H1 (cell line): ENCODE results near the gene PHLPP1. TPM values are rescaled to one million over a fixed set of nuclear protein-coding genes. Genes with fewer than 3 reads are reported as not detected.

Source experiments
- CTCF ChIA-PET: fragments of 300-600 bp; sonication (Branson Sonifier 250); formaldehyde crosslinking; loops from one replicate; lab custom pipeline; 2021; ENCODE audit not compliant: partially characterized antibody; lab: Charles Lee
- POLR2A ChIA-PET: fragments of 300-600 bp; sonication (Branson Sonifier 250); formaldehyde crosslinking; loops from one replicate; lab custom pipeline; 2021; ENCODE audit warnings: inconsistent platforms; ENCODE audit not compliant: partially characterized antibody; lab: Charles Lee
- DNase-seq, 2 experiments: peaks; one replicate each; pipeline versions ENCODE4 v3.0.0 to v3.0.0-alpha.2; 2010 to 2022; ENCODE audit warnings: low spot score in 2 of 2, low read depth in 1 of 2, mixed read lengths in 1 of 2
- FAIRE-seq: peaks from 2 replicates; lab custom pipeline; 2011; peaks lifted over from hg19 to GRCh38; lab: Jason Lieb, UNC
- H2AFZ ChIP-seq: 2 replicates; pipeline ENCODE4 v1.8.1; 2012; ENCODE audit warnings: low read length, inconsistent platforms
- H2AK5ac ChIP-seq: 2 replicates; pipeline ENCODE4 v1.6.1; 2013; ENCODE audit warnings: low read depth, low read length
- H2BK120ac ChIP-seq: replicated peaks from 2 replicates; pipeline ENCODE3; 2013; ENCODE audit warnings: low read depth, low read length, inconsistent platforms
- H2BK12ac ChIP-seq: 2 replicates; pipeline ENCODE4 v1.6.1; 2013; ENCODE audit warnings: low read depth, low read length
- H2BK15ac ChIP-seq: 2 replicates; pipeline ENCODE4 v1.6.1; 2013; ENCODE audit warnings: low read length
- H2BK20ac ChIP-seq: 2 replicates; pipeline ENCODE4 v1.6.1; 2013; ENCODE audit warnings: low read length
- H2BK5ac ChIP-seq: 2 replicates; pipeline ENCODE4 v1.6.1; 2013; ENCODE audit warnings: low read depth, low read length
- H3K14ac ChIP-seq: 2 replicates; pipeline ENCODE4 v1.6.1; 2013; ENCODE audit warnings: inconsistent platforms; ENCODE audit not compliant: insufficient read length
- H3K18ac ChIP-seq: 2 replicates; pipeline ENCODE4 v1.6.1; 2013; ENCODE audit warnings: low read length; ENCODE audit errors: extremely low read depth
- H3K23ac ChIP-seq: 2 replicates; pipeline ENCODE4 v1.6.1; 2013; ENCODE audit warnings: inconsistent platforms; ENCODE audit not compliant: insufficient read length
- H3K23me2 ChIP-seq: 2 replicates; pipeline ENCODE4 v1.6.1; 2013; ENCODE audit warnings: low read depth, low read length
- H3K27ac ChIP-seq: 2 replicates; pipeline ENCODE4 v1.6.1; 2011; ENCODE audit warnings: low read depth, low read length, inconsistent platforms
- H3K27me3 ChIP-seq, 4 experiments: replicated peaks in 1 of 4; 1 replicate in 1 of 4; 2 replicates in 3 of 4; pipeline versions ENCODE4 v1.6.1 to v1.8.1; 2011 to 2013; ENCODE audit warnings: low read length in 3 of 4, mild to moderate bottlenecking in 3 of 4, inconsistent platforms in 2 of 4, mixed read lengths in 2 of 4, moderate library complexity in 1 of 4; ENCODE audit not compliant: control insufficient read depth in 3 of 4, insufficient read depth in 3 of 4; ENCODE audit errors: extremely low read depth in 1 of 4
- H3K36me3 ChIP-seq, 4 experiments: 2 replicates each; pipeline versions ENCODE4 v1.6.1 to v1.8.1; 2011 to 2013; ENCODE audit warnings: mild to moderate bottlenecking in 4 of 4, low read length in 3 of 4, moderate library complexity in 2 of 4, control low read depth in 1 of 4, inconsistent platforms in 1 of 4; ENCODE audit not compliant: insufficient read depth in 4 of 4, control insufficient read depth in 2 of 4
- H3K4ac ChIP-seq: replicated peaks from 2 replicates; pipeline ENCODE3; 2013; ENCODE audit warnings: low read length, low read depth, mixed read lengths, inconsistent platforms; ENCODE audit not compliant: insufficient read length
- H3K4me1 ChIP-seq, 4 experiments: replicated peaks in 1 of 4; 1 replicate in 1 of 4; 2 replicates in 3 of 4; pipeline versions ENCODE4 v1.6.1 to v1.8.1; 2011 to 2013; ENCODE audit warnings: low read length in 3 of 4, inconsistent platforms in 2 of 4, mixed read lengths in 1 of 4; ENCODE audit not compliant: insufficient read depth in 4 of 4, control insufficient read depth in 3 of 4
- H3K4me2 ChIP-seq, 2 experiments: 2 replicates each; pipeline versions ENCODE4 v1.6.1 to v1.8.1; 2011 to 2013; ENCODE audit warnings: low read depth in 2 of 2, low read length in 2 of 2, control low read depth in 1 of 2, inconsistent platforms in 1 of 2, mild to moderate bottlenecking in 1 of 2; ENCODE audit not compliant: insufficient read depth in 1 of 2
- H3K4me3 ChIP-seq, 4 experiments: fragments of 200-600, 300-600 bp in 1 of 4; sonication (generic), shearing (Covaris generic), sonication (Bioruptor Twin) in 1 of 4; 2 replicates each; pipeline versions ENCODE4 v1.5.1 to v1.8.1; 2011 to 2016; ENCODE audit warnings: low read length in 4 of 4, low read depth in 3 of 4, control low read depth in 2 of 4, inconsistent platforms in 2 of 4, mild to moderate bottlenecking in 2 of 4, mixed read lengths in 1 of 4, moderate library complexity in 1 of 4; ENCODE audit not compliant: insufficient read depth in 2 of 4; ENCODE audit errors: extremely low read depth in 1 of 4
- H3K56ac ChIP-seq: replicated peaks from 2 replicates; pipeline ENCODE3; 2013; ENCODE audit warnings: low read depth, mild to moderate bottlenecking, mixed read lengths, low read length, inconsistent platforms; ENCODE audit not compliant: insufficient read length
- H3K79me1 ChIP-seq: 2 replicates; pipeline ENCODE4 v1.6.1; 2013; ENCODE audit warnings: low read depth, low read length, control low read depth
- H3K79me2 ChIP-seq, 2 experiments: 2 replicates each; pipeline versions ENCODE4 v1.6.1 to v1.8.1; 2012 to 2013; ENCODE audit warnings: low read length in 2 of 2, mild to moderate bottlenecking in 2 of 2, inconsistent platforms in 1 of 2; ENCODE audit not compliant: insufficient read depth in 2 of 2, control insufficient read depth in 1 of 2
- H3K9ac ChIP-seq, 4 experiments: replicated peaks in 1 of 4; 1 replicate in 1 of 4; 2 replicates in 3 of 4; pipeline versions ENCODE4 v1.6.1 to v1.8.1; 2011 to 2013; ENCODE audit warnings: low read depth in 3 of 4, low read length in 3 of 4, control low read depth in 2 of 4, mild to moderate bottlenecking in 2 of 4, moderate library complexity in 2 of 4, inconsistent platforms in 1 of 4; ENCODE audit errors: extremely low read depth in 1 of 4
- H3K9me3 ChIP-seq, 2 experiments: 2 replicates each; pipeline versions ENCODE4 v1.6.1 to v1.8.1; 2012 to 2013; ENCODE audit warnings: mild to moderate bottlenecking in 2 of 2, moderate library complexity in 2 of 2, control low read depth in 1 of 2, inconsistent platforms in 1 of 2, low read depth in 1 of 2, low read length in 1 of 2, mixed read lengths in 1 of 2; ENCODE audit not compliant: insufficient read depth in 2 of 2
- H4K20me1 ChIP-seq, 2 experiments: replicated peaks in 1 of 2; 2 replicates each; pipeline versions ENCODE3 to v1.8.1; 2011 to 2013; ENCODE audit warnings: inconsistent platforms in 2 of 2, low read length in 2 of 2, mild to moderate bottlenecking in 1 of 2; ENCODE audit not compliant: insufficient read depth in 2 of 2, control insufficient read depth in 1 of 2
- H4K5ac ChIP-seq: 2 replicates; pipeline ENCODE4 v1.6.1; 2013; ENCODE audit warnings: low read length, low read depth, mixed read lengths, inconsistent platforms; ENCODE audit not compliant: insufficient read length
- H4K8ac ChIP-seq: 2 replicates; pipeline ENCODE4 v1.8.0; 2013; ENCODE audit warnings: mild to moderate bottlenecking, moderate library complexity, low read length, inconsistent platforms; ENCODE audit not compliant: insufficient read depth; ENCODE audit errors: extremely low read depth
- H4K91ac ChIP-seq: replicated peaks from 2 replicates; pipeline ENCODE3; 2013; ENCODE audit warnings: low read length, mixed read lengths, inconsistent platforms; ENCODE audit not compliant: insufficient read length
- HDAC6 ChIP-seq: IDR thresholded peaks from one replicate; pipeline ENCODE4 v1.7.1; 2012; ENCODE audit warnings: low read depth, mild to moderate bottlenecking, inconsistent platforms, low read length, moderate library complexity
- KDM4A ChIP-seq: IDR thresholded peaks from one replicate; pipeline ENCODE4 v1.7.1; 2012; ENCODE audit warnings: low read depth, mild to moderate bottlenecking, moderate library complexity, low read length, inconsistent platforms; ENCODE audit not compliant: severe bottlenecking
- RBBP5 ChIP-seq: IDR thresholded peaks from 2 replicates; pipeline ENCODE4 v1.7.1; 2012; ENCODE audit warnings: low read depth, mild to moderate bottlenecking, inconsistent platforms, low read length, moderate library complexity, borderline replicate concordance
- SIRT6 ChIP-seq: IDR thresholded peaks from one replicate; pipeline ENCODE4 v1.7.1; 2012; ENCODE audit warnings: low read length, inconsistent platforms
- TCF12 ChIP-seq: IDR thresholded peaks from 2 replicates; pipeline ENCODE4 v1.6.1; 2011; ENCODE audit warnings: low read depth, mild to moderate bottlenecking, low read length
- polyA plus RNA-seq, 7 experiments: library from polyadenylated mRNA; depleted of rRNA in 3 of 7; stranded (reverse) in 5 of 7; unstranded in 2 of 7; fragments of >200 nt in 5 of 7; fragments of 200-250 nt in 2 of 7; gene quantifications; 1 replicate in 5 of 7; 2 replicates in 1 of 7; 4 replicates in 1 of 7; pipeline versions ENCODE4 v1.2.1 to v1.2.3, GENCODE V29; 2011 to 2013; ENCODE audit warnings: missing spikeins in 2 of 7, mixed read lengths in 2 of 7
- total RNA-seq: library from RNA; stranded (reverse); fragmentation: NEBNext Ultra II Directional; extraction: Animal tissue kit (Norgen Biotek cat#: 25700); gene quantifications from 2 replicates; pipeline ENCODE4 v1.2.1, GENCODE V29; 2021
- TF ChIP-seq, protein P1 (sequence below): IDR thresholded peaks from 2 replicates; pipeline ENCODE4 v1.6.1; 2011; ENCODE audit warnings: low read length, improper control_type of control experiment

PHLPP1 gene
- total and polyA plus RNA-seq, 2 of the 8 experiments (the other 6 are each of a cell fraction or from before 2014, with no cell fraction given) = 28.0 to 66.3 TPM

- Histone ChIP-seq H3K27ac (no peak overlapping the region), H2BK120ac (no peak overlapping the region), H2AFZ (no peak overlapping the region), H2BK15ac (no peak overlapping the region), H3K4me2 (no peak overlapping the region), H3K23ac (no peak overlapping the region), H2BK5ac (peak overlapping the region; percentile 61; the same call in 1 of the 2 replicates), H2BK20ac (no peak overlapping the region), H3K14ac (no peak overlapping the region), H3K4ac (no peak overlapping the region), H3K4me1 (peaks cover 1 to 15% (median 6%) of the 10 kb centered on the region in 4 experiments; a peak in 4 of 7 replicates), H2BK12ac (no peak overlapping the region), H4K20me1 (no peaks in the 10 kb centered on the region), H3K4me3 (no peak overlapping the region), H3K18ac (no peak overlapping the region), H3K36me3 (peaks cover 0 to 8% (median 4%) of the 10 kb centered on the region in 4 experiments; a peak in 3 of 8 replicates), H4K91ac (no peak overlapping the region), H2AK5ac (no peak overlapping the region), H3K27me3 (no peaks in the 10 kb centered on the region), H3K9ac (no peak overlapping the region), H3K79me1 (no peaks in the 10 kb centered on the region), H4K8ac (no peak overlapping the region), H3K9me3 (no peaks in the 10 kb centered on the region), H4K5ac (no peak overlapping the region), H3K56ac (no peak overlapping the region), H3K23me2 (peaks cover 2% of the 10 kb centered on the region; the same call in 1 of the 2 replicates), H3K79me2 (peaks cover 0 to 86% of the 10 kb centered on the region in 2 experiments; a peak in 3 of 4 replicates)
- DNase-seq = no peak
- POLR2A ChIA-PET = interaction anchor here (1.3 kb wide), 1 partner anchor 51 kb away, joined by 4 read pairs; no protein-coding TSS in a partner anchor
- TF ChIP-seq RBBP5 = no peak
- TF ChIP-seq, protein P1, sequence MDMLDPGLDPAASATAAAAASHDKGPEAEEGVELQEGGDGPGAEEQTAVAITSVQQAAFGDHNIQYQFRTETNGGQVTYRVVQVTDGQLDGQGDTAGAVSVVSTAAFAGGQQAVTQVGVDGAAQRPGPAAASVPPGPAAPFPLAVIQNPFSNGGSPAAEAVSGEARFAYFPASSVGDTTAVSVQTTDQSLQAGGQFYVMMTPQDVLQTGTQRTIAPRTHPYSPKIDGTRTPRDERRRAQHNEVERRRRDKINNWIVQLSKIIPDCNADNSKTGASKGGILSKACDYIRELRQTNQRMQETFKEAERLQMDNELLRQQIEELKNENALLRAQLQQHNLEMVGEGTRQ = no peak
- no peak for TF ChIP-seq KDM4A
- no peak for TF ChIP-seq HDAC6
- TF ChIP-seq TCF12 = no peak
- no peak for TF ChIP-seq SIRT6
- FAIRE-seq = no peak
- CTCF ChIA-PET = interaction anchor here (0.9 kb wide), 1 partner anchor 10 kb away, joined by 3 read pairs; no protein-coding TSS in a partner anchor
These were observed 112.1 kb downstream of the PHLPP1 start for GRCh38 chr18:62827397-62827796.
